Stimulated activated CD4-positive, alpha-beta T cell treated with anti-CD3 and anti-CD28 coated beads, Interleukin-1b, Interleukin-23, amount 100 ng/mL, for 48 hours (primary cell): ENCODE measurements around the gene MNS1.
"Not testable (repeated sequence)": the region's sequence is repeated elsewhere in the genome, so short reads cannot be mapped to it uniquely, and the experiment has no call there.

Experiments used
- DNase-seq: peaks from one replicate; pipeline ENCODE4 v3.0.0-alpha.2; 2020

Gene MNS1

GRCh38 chr15:56464893-56465520 lies at the start of gene MNS1:
MNS1 (minus strand) TSS chr15:56465137; CDS start chr15:56464972, 165 bp downstream.
- DNase-seq = peak; percentile 83

- no peak for DNase-seq
Observed at GRCh38 chr15:56496635-56497034, 31.7 kb upstream of the MNS1 start.

GRCh38 chr15:56495533-56495932 lies 30.6 kb upstream of the MNS1 start:
- no peak for DNase-seq

GRCh38 chr15:56495053-56495452 lies 30.1 kb upstream of the MNS1 start:
- no peak for DNase-seq

GRCh38 chr15:56492791-56493555 lies 28.0 kb upstream of the MNS1 start:
- DNase-seq = no peak

- DNase-seq = no peak
Observed at GRCh38 chr15:56492236-56492635, 27.3 kb upstream of the MNS1 start.

GRCh38 chr15:56491110-56491722 lies 26.3 kb upstream of the MNS1 start:
- DNase-seq = peak; percentile 57

- no peak for DNase-seq
Observed at GRCh38 chr15:56490461-56490860, 25.5 kb upstream of the MNS1 start.

GRCh38 chr15:56486206-56486605 lies 21.3 kb upstream of the MNS1 start:
- not testable (repeated sequence) for DNase-seq

GRCh38 chr15:56485426-56485825 lies 20.5 kb upstream of the MNS1 start:
- DNase-seq = not testable (repeated sequence)

- no peak for DNase-seq
Observed at GRCh38 chr15:56484287-56484686, 19.4 kb upstream of the MNS1 start.

GRCh38 chr15:56475351-56475750 lies 10.4 kb upstream of the MNS1 start:
- DNase-seq = no peak

- no peak for DNase-seq
Observed at GRCh38 chr15:56473017-56473416, 8.1 kb upstream of the MNS1 start.

GRCh38 chr15:56472278-56472677 lies 7.3 kb upstream of the MNS1 start:
- no peak for DNase-seq

- no peak for DNase-seq
Observed at GRCh38 chr15:56471440-56472069, 6.6 kb upstream of the MNS1 start.

- DNase-seq = no peak
Observed at GRCh38 chr15:56469483-56469882, 4.5 kb upstream of the MNS1 start.

- DNase-seq = no peak
Observed at GRCh38 chr15:56468401-56468800, 3.5 kb upstream of the MNS1 start.

- no peak for DNase-seq
Observed at GRCh38 chr15:56467616-56468015, 2.7 kb upstream of the MNS1 start.

- no peak for DNase-seq
Observed at GRCh38 chr15:56460947-56461346, 4.0 kb downstream of the MNS1 start.

GRCh38 chr15:56460071-56460470 lies 4.9 kb downstream of the MNS1 start:
- DNase-seq = no peak

GRCh38 chr15:56459096-56459495 lies 5.8 kb downstream of the MNS1 start:
- no peak for DNase-seq

GRCh38 chr15:56456229-56456628 lies 8.7 kb downstream of the MNS1 start:
- DNase-seq = no peak

- no peak for DNase-seq
Observed at GRCh38 chr15:56454836-56455235, 10.1 kb downstream of the MNS1 start.

- DNase-seq = no peak
Observed at GRCh38 chr15:56445746-56446145, 19.2 kb downstream of the MNS1 start.
